Body of pancreas (tissue), 4 donors: ENCODE data around the gene ADGRV1. TPM values are rescaled to one million over a fixed set of nuclear protein-coding genes. Genes with fewer than 3 reads are reported as not detected.
"Not testable (repeated sequence)": the region's sequence is repeated elsewhere in the genome, so short reads cannot be mapped to it uniquely, and the experiment has no call there.

Experiments
- ATAC-seq: fragments of 150-250 bp; one replicate; pipeline ENCODE4 v1.9.1; 2016
- DNase-seq, 4 donors: peaks; one replicate each; pipeline ENCODE4 v3.0.0-alpha.2; 2019
- H3K27ac ChIP-seq, 4 donors: fragments of 200-600 bp; sonication (generic); 1 replicate in 3 of 4; 2 replicates in 1 of 4; pipeline versions ENCODE4 v1.5.1 to v1.6.1; 2016 to 2019; ENCODE audit warnings: mild to moderate bottlenecking in 1 of 4, mixed read lengths in 1 of 4, moderate library complexity in 1 of 4
- H3K27me3 ChIP-seq, 2 donors: fragments of 200-600 bp; sonication (generic); one replicate each; pipeline ENCODE4 v1.6.0; 2016; ENCODE audit warnings: mild to moderate bottlenecking in 1 of 2
- H3K36me3 ChIP-seq, 2 donors: fragments of 200-600 bp; sonication (generic); replicated peaks in 1 of 2; 2 replicates each; pipeline ENCODE4 v1.5.1; 2016; ENCODE audit warnings: low read depth in 2 of 2; ENCODE audit not compliant: insufficient read depth in 1 of 2
- H3K4me1 ChIP-seq: fragments of 200-600 bp; sonication (generic); one replicate; pipeline ENCODE4 v1.6.0; 2016
- H3K4me3 ChIP-seq, 2 donors: fragments of 200-600 bp; sonication (generic); 1 replicate in 1 of 2; 2 replicates in 1 of 2; pipeline ENCODE4 v1.5.1; 2016 to 2019
- H3K9me3 ChIP-seq, 3 donors: fragments of 200-600 bp; sonication (generic); 1 replicate in 2 of 3; 2 replicates in 1 of 3; pipeline ENCODE4 v1.5.1; 2016
- CTCF ChIP-seq, 7 experiments: fragments of 450-650 bp in 4 of 7; fragments of 200-600 bp in 3 of 7; sonication (generic) in 3 of 7; IDR thresholded peaks; one replicate each; pipeline ENCODE4 v1.5.1; 2016 to 2019; ENCODE audit warnings: antibody characterized with exemption in 7 of 7
- POLR2A ChIP-seq, 3 donors: fragments of 450-650 bp; IDR thresholded peaks; one replicate each; pipeline ENCODE4 v1.6.1; 2016; ENCODE audit warnings: antibody characterized with exemption in 3 of 3, mild to moderate bottlenecking in 2 of 3
- WGBS, 2 donors: methylation state at CpG; one replicate each; pipeline ENCODE4 v1.1.5; 2017; 5-methylcytosine and 5-hydroxymethylcytosine counted together
- intact Hi-C: fragments of 100-400 bp; cut with DNase I; formaldehyde crosslinking; loops from one replicate; pipeline ENCODE4 v1.15.1; 2023
- total RNA-seq, 2 donors: library from RNA; depleted of rRNA; stranded (reverse); fragments of >200 nt; gene quantifications; one replicate each; pipeline ENCODE4 v1.1.0, GENCODE V29; 2016

The ADGRV1 gene
- total RNA-seq, 2 donors from 2014 or later = 19.2 to 21.4 TPM

- TF ChIP-seq CTCF (IDR thresholded peaks at IDR 0.05) (no peak), POLR2A (IDR thresholded peaks at IDR 0.05) (no peak)
- Histone ChIP-seq H3K4me3 (no peak overlapping the region), H3K27me3 (no peaks in the 10 kb centered on the region), H3K4me1 (no peaks in the 10 kb centered on the region), H3K9me3 (no peaks in the 10 kb centered on the region), H3K27ac (no peak overlapping the region), H3K36me3 (no peaks in the 10 kb centered on the region)
- WGBS, 2 donors = 62 to 64% methylated on average over 4 of the region's 4 CpGs
- DNase-seq (no peak), ATAC-seq (no peak)
- intact Hi-C loops = no loop called here
Observed at GRCh38 chr5:90786756-90787155, 228.2 kb downstream of the ADGRV1 start.

- ATAC-seq (no peak), DNase-seq (no peak)
- Histone ChIP-seq H3K36me3 (no peaks in the 10 kb centered on the region), H3K27me3 (no peaks in the 10 kb centered on the region), H3K4me3 (no peak overlapping the region), H3K9me3 (no peaks in the 10 kb centered on the region), H3K27ac (no peak overlapping the region), H3K4me1 (no peaks in the 10 kb centered on the region)
- intact Hi-C loops = no loop called here
- WGBS, 2 donors = 79 to 93% methylated on average over 3 of the region's 3 CpGs
- TF ChIP-seq CTCF (IDR thresholded peaks at IDR 0.05) (no peak), POLR2A (IDR thresholded peaks at IDR 0.05) (no peak)
Observed at GRCh38 chr5:90792725-90793124, 234.1 kb downstream of the ADGRV1 start.

DNA sequence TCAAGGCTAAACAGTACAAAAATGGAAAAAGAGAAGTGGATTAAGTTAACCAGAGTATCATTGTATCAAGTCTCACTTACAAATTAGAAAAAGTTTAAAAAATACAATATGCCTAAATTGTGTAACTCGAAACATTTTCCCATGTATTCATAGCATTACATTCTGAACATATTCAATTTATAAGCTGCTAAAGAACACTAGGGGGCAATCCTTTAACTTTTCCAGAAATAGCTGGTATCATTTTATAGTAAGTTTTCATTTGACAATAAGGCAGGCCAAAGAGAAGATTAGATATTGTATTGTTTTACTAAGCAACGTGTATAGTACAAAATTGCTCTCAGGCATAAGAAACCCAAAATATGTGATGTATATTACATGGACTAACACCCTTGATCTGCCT lies 234.6 kb downstream of the ADGRV1 start:
- DNase-seq (no peak), ATAC-seq (no peak)
- Histone ChIP-seq H3K4me1 (no peaks in the 10 kb centered on the region), H3K36me3 (no peaks in the 10 kb centered on the region), H3K27ac (no peak overlapping the region), H3K4me3 (no peak overlapping the region), H3K9me3 (no peaks in the 10 kb centered on the region), H3K27me3 (no peaks in the 10 kb centered on the region)
- intact Hi-C loops = no loop called here
- 61 to 64% methylated on average over 2 of the region's 2 CpGs for WGBS, 2 donors
- no peak for TF ChIP-seq POLR2A (IDR thresholded peaks at IDR 0.05)
- TF ChIP-seq CTCF (IDR thresholded peaks at IDR 0.05) = no peak

DNA sequence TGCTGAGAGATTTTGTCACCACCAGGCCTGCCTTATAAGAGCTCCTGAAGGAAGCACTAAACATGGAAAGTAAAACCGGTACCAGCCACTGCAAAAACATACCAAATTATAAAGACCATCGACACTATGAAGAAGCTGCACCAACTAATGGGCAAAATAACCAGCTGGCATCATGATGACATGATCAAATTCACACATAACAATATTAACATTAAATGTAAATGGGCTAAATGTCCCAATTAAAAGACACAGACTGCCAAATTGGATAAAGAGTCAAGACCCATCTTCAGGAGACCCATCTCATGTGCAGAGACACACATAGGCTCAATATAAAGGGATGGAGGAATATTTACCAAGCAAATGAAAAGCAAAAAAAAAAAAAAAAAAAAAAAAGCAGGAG lies 238.3 kb downstream of the ADGRV1 start:
- H3K4me3 ChIP-seq, ATAC-seq, H3K9me3 ChIP-seq, H3K27me3 ChIP-seq, H3K27ac ChIP-seq, intact Hi-C loops, H3K4me1 ChIP-seq, H3K36me3 ChIP-seq, DNase-seq: not testable (repeated sequence)
- WGBS, 2 donors = 88 to 98% methylated on average over 2 of the region's 2 CpGs

DNA sequence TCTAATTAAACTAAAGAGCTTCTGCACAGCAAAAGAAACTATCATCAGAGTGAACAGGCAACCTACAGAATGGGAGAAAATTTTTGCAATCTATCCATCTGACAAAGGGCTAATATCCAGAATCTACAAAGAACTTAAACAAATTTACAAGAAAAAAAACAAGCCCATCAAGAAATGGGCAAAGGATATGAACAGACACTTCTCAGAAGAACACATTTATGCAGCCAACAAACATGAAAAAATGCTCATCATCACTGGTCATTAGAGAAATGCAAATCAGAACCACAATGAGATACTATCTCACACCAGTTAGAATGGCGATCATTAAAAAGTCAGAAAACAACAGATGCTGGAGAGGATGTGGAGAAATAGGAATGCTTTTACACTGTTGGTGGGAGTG lies 241.5 kb downstream of the ADGRV1 start:
- H3K4me1 ChIP-seq, intact Hi-C loops, ATAC-seq, H3K9me3 ChIP-seq, H3K36me3 ChIP-seq, H3K27ac ChIP-seq, H3K27me3 ChIP-seq, DNase-seq, H3K4me3 ChIP-seq: not testable (repeated sequence)
- WGBS, 2 donors = 95 to 100% methylated on average over 1 of the region's 1 CpG

- ATAC-seq, H3K27me3 ChIP-seq, H3K4me1 ChIP-seq, H3K9me3 ChIP-seq, intact Hi-C loops, H3K27ac ChIP-seq, DNase-seq, H3K4me3 ChIP-seq, H3K36me3 ChIP-seq: not testable (repeated sequence)
- WGBS, 2 donors = 92% methylated on average over 3 of the region's 3 CpGs
Observed at GRCh38 chr5:90800515-90800914, 241.9 kb downstream of the ADGRV1 start.
